ENCODE measurements around the gene TSHZ2. TPM values are rescaled to one million over a fixed set of nuclear protein-coding genes. Genes with fewer than 3 reads are reported as not detected.

Gene TSHZ2
- total RNA-seq (2021; fragmentation: NEBNext Ultra II Directional; extraction: Animal tissue kit (Norgen Biotek cat#: 25700)) = not detected
- long read RNA-seq = 0 reads

DNA sequence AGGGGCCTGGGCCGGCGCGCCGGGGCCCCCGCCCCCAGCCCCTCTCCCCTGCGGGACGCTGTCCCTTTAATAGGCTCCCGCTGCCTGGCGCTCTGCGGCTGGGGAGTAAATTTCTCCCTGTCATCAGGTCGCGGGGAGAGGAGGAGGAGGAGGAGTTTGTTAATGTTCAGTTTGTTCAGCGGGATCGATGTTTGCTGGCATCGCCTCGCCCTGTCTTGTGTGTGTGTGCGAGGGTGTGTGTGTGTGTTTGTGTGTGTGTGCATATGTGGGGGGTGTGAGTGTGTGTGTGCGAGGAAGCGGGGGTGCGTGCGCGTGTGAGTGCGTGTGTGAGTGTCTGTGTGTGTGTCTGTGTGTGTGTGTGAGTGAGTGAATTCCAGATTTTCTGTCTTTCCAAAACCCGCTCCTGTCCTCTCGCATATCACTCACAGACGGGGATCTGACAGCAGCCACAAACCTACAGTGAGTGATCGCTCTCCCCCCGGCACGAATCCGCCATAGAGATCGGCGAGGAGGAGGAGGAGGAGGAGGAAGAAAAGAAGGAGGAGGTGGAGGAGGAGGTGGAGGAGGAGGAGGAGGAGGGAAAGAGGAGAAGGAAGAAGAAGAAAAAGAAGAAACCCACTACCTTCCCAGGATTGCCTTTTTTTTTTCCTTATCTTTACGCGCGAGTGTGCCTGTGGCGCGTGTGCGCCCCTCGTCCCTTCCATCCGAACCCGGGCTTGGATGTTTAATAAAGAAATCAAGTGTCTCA lies at the start of gene TSHZ2:
Gene TSHZ2 (plus strand): TSS at position 169 of the 748 bp plus-strand sequence. CDS start 936 bp downstream, outside the sequence.
- no peaks in the 10 kb centered on the region; the same call in 1 of the 2 replicates for H3K27me3 Mint-ChIP-seq (ENCODE audit: insufficient read depth)
- peaks cover 20% of the 10 kb centered on the region for H3K9me3 Mint-ChIP-seq
- no peak within 1 kb of the TSS for H3K27ac Mint-ChIP-seq
- no peaks in the 10 kb centered on the region for H3K4me1 Mint-ChIP-seq (ENCODE audit: low read depth)
- H3K36me3 Mint-ChIP-seq (ENCODE audit: low read depth) = no peaks in the 10 kb centered on the region
- TF ChIP-seq, protein P1, sequence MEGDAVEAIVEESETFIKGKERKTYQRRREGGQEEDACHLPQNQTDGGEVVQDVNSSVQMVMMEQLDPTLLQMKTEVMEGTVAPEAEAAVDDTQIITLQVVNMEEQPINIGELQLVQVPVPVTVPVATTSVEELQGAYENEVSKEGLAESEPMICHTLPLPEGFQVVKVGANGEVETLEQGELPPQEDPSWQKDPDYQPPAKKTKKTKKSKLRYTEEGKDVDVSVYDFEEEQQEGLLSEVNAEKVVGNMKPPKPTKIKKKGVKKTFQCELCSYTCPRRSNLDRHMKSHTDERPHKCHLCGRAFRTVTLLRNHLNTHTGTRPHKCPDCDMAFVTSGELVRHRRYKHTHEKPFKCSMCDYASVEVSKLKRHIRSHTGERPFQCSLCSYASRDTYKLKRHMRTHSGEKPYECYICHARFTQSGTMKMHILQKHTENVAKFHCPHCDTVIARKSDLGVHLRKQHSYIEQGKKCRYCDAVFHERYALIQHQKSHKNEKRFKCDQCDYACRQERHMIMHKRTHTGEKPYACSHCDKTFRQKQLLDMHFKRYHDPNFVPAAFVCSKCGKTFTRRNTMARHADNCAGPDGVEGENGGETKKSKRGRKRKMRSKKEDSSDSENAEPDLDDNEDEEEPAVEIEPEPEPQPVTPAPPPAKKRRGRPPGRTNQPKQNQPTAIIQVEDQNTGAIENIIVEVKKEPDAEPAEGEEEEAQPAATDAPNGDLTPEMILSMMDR (IDR thresholded peaks at IDR 0.05) = no peak
- DNase-seq = no peak
- H3K4me3 Mint-ChIP-seq = peak within 1 kb of the TSS; percentile 38; the same call in 1 of the 2 replicates

- Mint-ChIP-seq H3K9me3 (peaks cover 61% of the 10 kb centered on the region), H3K27ac (no peak overlapping the region), H3K4me3 (no peak overlapping the region), H3K27me3 (ENCODE audit: insufficient read depth) (no peaks in the 10 kb centered on the region), H3K4me1 (ENCODE audit: low read depth) (peaks cover 5% of the 10 kb centered on the region; the same call in 1 of the 2 replicates), H3K36me3 (ENCODE audit: low read depth) (no peaks in the 10 kb centered on the region)
- TF ChIP-seq, protein P1 (IDR thresholded peaks at IDR 0.05) = no peak
- no peak for DNase-seq
These were observed 49.7 kb upstream of the TSHZ2 start for GRCh38 chr20:52922436-52922835.

DNA sequence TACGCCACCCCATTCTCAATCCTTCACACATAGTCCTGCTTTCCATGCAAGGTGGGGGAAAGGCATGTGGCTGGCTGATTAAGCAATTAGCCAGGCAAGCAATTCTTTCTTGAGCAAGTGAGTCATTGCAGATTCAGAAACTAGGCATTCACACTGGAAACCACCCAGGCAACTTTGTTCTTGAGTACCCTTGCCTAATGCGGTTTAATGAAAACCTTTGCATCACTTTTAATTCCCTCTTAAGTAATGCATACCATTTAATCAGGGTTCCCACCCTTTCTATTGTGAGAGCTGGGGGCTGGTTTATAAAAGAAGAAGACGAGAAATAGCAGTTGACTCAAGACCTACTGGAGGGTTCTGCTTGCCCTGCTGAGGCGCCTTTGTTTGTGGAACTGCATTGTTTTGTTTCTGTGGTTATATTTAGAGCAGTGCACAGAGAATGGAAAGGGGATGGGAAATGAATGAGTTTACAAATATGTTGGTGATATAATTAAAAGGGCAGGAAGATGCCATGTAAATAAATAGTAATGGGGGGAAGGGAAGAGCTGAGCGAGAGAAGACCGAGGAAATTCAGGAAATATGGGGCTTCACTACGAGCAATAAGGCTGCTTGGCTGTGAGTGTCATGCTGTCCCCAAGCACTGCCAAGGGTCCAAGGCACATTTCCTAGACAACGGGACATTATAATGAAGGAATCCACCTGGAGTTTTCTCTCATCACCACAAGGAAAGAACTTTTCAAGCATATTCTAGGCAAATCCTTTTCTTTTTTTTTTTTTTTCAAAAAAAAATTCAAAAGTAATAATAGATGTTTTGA lies 48.8 kb upstream of the TSHZ2 start:
- Mint-ChIP-seq H3K9me3 (peaks cover 65% of the 10 kb centered on the region), H3K4me1 (ENCODE audit: low read depth) (peaks cover 5% of the 10 kb centered on the region; the same call in 1 of the 2 replicates)

DNA sequence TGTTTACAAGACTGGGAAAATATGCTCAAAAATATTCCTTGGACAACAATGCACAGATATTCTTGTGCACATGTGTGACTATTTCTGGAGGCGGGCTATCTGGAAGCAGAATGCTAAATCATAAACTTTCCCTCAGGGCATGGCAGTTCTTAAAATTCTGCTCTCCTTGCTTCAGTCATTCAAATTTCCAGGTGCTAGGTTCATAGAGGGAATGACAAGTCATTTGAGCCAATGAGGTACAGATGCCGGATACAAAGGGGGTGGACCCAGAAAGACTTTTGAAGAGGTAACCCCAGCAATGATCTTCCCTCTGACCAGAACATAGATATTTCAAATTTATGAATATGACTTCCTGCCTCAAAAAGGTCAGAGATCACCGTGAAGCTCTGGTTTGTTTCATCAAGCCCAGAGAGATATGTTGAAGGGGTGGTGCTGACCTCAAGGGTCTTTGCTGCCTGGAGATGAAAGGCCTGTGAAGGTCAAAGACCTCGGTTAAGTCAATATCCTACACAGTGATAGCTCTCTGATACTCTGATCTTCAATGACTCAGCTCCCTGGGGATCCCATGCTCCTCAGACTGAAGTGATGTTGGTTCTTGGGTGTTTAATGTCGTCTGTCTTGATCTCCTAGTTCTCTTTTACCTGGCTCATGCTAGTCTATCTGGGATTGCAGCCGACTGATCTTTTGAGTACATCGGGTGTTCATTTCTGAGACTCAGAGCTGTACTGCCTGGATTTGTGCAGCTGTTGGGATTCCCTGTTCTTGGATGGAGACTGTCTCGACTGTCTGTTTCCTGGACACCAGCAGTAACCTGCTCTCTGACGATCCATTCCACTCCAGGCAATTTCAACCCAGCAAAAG lies 47.5 kb upstream of the TSHZ2 start:
- H3K4me3 Mint-ChIP-seq = no peak overlapping the region
- no peaks in the 10 kb centered on the region for H3K27me3 Mint-ChIP-seq (ENCODE audit: insufficient read depth)
- TF ChIP-seq, protein P1 (IDR thresholded peaks at IDR 0.05) = no peak
- H3K9me3 Mint-ChIP-seq = peaks cover 72% of the 10 kb centered on the region
- H3K27ac Mint-ChIP-seq = no peak overlapping the region
- H3K4me1 Mint-ChIP-seq (ENCODE audit: low read depth) = peaks cover 5% of the 10 kb centered on the region; the same call in 1 of the 2 replicates
- H3K36me3 Mint-ChIP-seq (ENCODE audit: low read depth) = no peaks in the 10 kb centered on the region
- DNase-seq = no peak

More for the DNA sequence above, 48.8 kb upstream of the TSHZ2 start:
- peak; percentile 4 for DNase-seq
- TF ChIP-seq, protein P1 (IDR thresholded peaks at IDR 0.05) = no peak
- H3K27ac Mint-ChIP-seq = no peak overlapping the region
- no peak overlapping the region for H3K4me3 Mint-ChIP-seq
- H3K27me3 Mint-ChIP-seq (ENCODE audit: insufficient read depth) = no peaks in the 10 kb centered on the region
- H3K36me3 Mint-ChIP-seq (ENCODE audit: low read depth) = no peaks in the 10 kb centered on the region

DNA sequence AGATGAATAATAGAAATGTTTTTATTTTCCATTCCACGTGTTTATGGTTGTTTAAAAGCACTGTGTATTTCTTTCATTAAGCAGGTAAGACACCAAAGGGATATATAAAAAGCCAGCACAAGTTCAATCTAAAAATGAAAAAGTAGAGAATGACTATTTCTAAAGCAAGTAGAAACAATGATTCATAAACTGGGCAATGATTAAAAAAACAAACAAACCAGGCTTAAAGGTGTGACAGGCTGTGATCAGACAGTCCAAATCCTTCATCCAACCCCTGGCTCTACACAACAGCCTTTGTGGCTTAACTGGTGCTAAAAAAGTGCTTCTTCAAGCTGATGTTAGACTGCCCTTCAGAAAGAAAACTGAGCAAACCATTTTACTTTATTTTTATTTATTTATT lies 45.7 kb upstream of the TSHZ2 start:
- peaks cover 63% of the 10 kb centered on the region for H3K9me3 Mint-ChIP-seq
- H3K4me3 Mint-ChIP-seq = no peak overlapping the region
- no peak overlapping the region for H3K27ac Mint-ChIP-seq
- no peaks in the 10 kb centered on the region for H3K36me3 Mint-ChIP-seq (ENCODE audit: low read depth)
- H3K27me3 Mint-ChIP-seq (ENCODE audit: insufficient read depth) = no peaks in the 10 kb centered on the region
- peaks cover 5% of the 10 kb centered on the region; the same call in 1 of the 2 replicates for H3K4me1 Mint-ChIP-seq (ENCODE audit: low read depth)
- no peak for DNase-seq
- TF ChIP-seq, protein P1 (IDR thresholded peaks at IDR 0.05) = no peak
